Measurements from ENCODE around the gene VEGFC.

DNA sequence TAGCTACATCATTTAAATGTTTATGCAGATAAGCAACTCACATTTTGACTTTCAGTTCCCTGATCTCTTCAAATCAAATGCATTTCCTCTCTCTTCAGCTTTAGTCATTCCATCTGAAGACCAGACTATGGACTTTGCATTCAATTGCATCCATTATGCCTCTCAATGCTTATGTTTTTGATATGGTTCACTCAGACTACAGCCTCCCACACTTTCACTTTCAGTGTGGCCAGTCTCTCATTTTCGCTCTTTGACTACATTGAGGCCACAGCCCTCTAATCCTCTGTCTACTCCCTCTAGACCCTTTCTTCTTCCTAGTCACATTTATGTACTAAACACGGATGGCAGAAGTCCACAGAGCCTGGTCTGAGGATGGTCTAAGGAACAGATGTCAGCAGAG, 24.5 kb upstream of the VEGFC start:
- TF ChIP-seq CTCF (IDR thresholded peaks at IDR 0.05; ENCODE audit: poor library complexity, severe bottlenecking) (no peak), POLR2AphosphoS5 (IDR thresholded peaks at IDR 0.05) (no peak), EP300 (conservative IDR thresholded peaks at IDR 0.05; ENCODE audit: poor library complexity, severe bottlenecking) (no peak), EZH2 (IDR thresholded peaks at IDR 0.05; ENCODE audit: borderline replicate concordance, insufficient read depth, low read length, poor library complexity, severe bottlenecking) (no peak), REST (IDR thresholded peaks at IDR 0.05; ENCODE audit: borderline replicate concordance) (no peak)

Data from neural cell (in vitro differentiated cells).